Liver (tissue), 9 donors: ENCODE results near the gene METTL18. TPM values are rescaled to one million over a fixed set of nuclear protein-coding genes. Genes with fewer than 3 reads are reported as not detected.

Source experiments
- DNase-seq: peaks from one replicate; pipeline ENCODE4 v3.0.0-alpha.2; 2017; ENCODE audit warnings: low spot score
- H3K27ac ChIP-seq, 2 donors: one replicate each; pipeline ENCODE4 v1.7.0; 2013; ENCODE audit warnings: inconsistent platforms in 2 of 2, low read length in 2 of 2, control low read depth in 1 of 2, low read depth in 1 of 2, mild to moderate bottlenecking in 1 of 2
- H3K27me3 ChIP-seq, 4 donors: one replicate each; pipeline versions ENCODE4 v1.6.1 to v1.7.0; 2013; ENCODE audit warnings: low read length in 3 of 4, inconsistent platforms in 1 of 4, mild to moderate bottlenecking in 1 of 4, moderate library complexity in 1 of 4; ENCODE audit not compliant: control insufficient read depth in 4 of 4, insufficient read depth in 4 of 4
- H3K36me3 ChIP-seq, 4 donors: one replicate each; pipeline versions ENCODE4 v1.6.1 to v1.7.0; 2013; ENCODE audit warnings: low read length in 3 of 4, mild to moderate bottlenecking in 3 of 4, low read depth in 1 of 4, moderate library complexity in 1 of 4; ENCODE audit not compliant: control insufficient read depth in 4 of 4, insufficient read depth in 3 of 4
- H3K4me1 ChIP-seq, 4 donors: one replicate each; pipeline versions ENCODE4 v1.6.1 to v1.7.0; 2013; ENCODE audit warnings: low read length in 3 of 4, mild to moderate bottlenecking in 3 of 4, moderate library complexity in 1 of 4; ENCODE audit not compliant: control insufficient read depth in 4 of 4, insufficient read depth in 4 of 4
- H3K4me3 ChIP-seq, 3 donors: one replicate each; pipeline versions ENCODE4 v1.6.1 to v1.7.0; 2013; ENCODE audit warnings: low read length in 3 of 3, control low read depth in 1 of 3, low read depth in 1 of 3, mild to moderate bottlenecking in 1 of 3
- H3K9ac ChIP-seq, 2 donors: one replicate each; pipeline ENCODE4 v1.7.0; 2013; ENCODE audit warnings: low read length in 2 of 2, mild to moderate bottlenecking in 2 of 2, moderate library complexity in 2 of 2, control low read depth in 1 of 2, low read depth in 1 of 2
- H3K9me3 ChIP-seq, 4 donors: one replicate each; pipeline versions ENCODE4 v1.6.1 to v1.7.0; 2013; ENCODE audit warnings: low read length in 3 of 4; ENCODE audit not compliant: control insufficient read depth in 4 of 4
- EGR1 ChIP-seq, 2 donors: IDR thresholded peaks; 2 replicates each; pipeline ENCODE4 v1.6.1; 2016 to 2018; ENCODE audit warnings: antibody characterized with exemption in 2 of 2, low read depth in 2 of 2
- FOXA1 ChIP-seq: IDR thresholded peaks from 2 replicates; pipeline ENCODE4 v1.6.1; 2016; ENCODE audit warnings: antibody characterized with exemption
- FOXA2 ChIP-seq: IDR thresholded peaks from 2 replicates; pipeline ENCODE4 v1.6.1; 2016; ENCODE audit warnings: antibody characterized with exemption
- GABPA ChIP-seq, 2 donors: IDR thresholded peaks in 1 of 2; conservative IDR thresholded peaks in 1 of 2; 2 replicates each; pipeline ENCODE4 v1.6.1; 2016; ENCODE audit warnings: antibody characterized with exemption in 2 of 2, mild to moderate bottlenecking in 1 of 2, moderate library complexity in 1 of 2
- HNF4A ChIP-seq, 2 donors: conservative IDR thresholded peaks; 2 replicates each; pipeline ENCODE4 v1.6.1; 2016; ENCODE audit warnings: antibody characterized with exemption in 2 of 2, mild to moderate bottlenecking in 2 of 2
- HNF4G ChIP-seq: IDR thresholded peaks from 2 replicates; pipeline ENCODE4 v1.6.1; 2016; ENCODE audit warnings: antibody characterized with exemption
- JUND ChIP-seq, 2 donors: IDR thresholded peaks; 2 replicates each; pipeline ENCODE4 v1.6.1; 2016; ENCODE audit warnings: antibody characterized with exemption in 2 of 2
- RAD21 ChIP-seq, 2 donors: IDR thresholded peaks; 2 replicates each; pipeline ENCODE4 v1.6.1; 2016; ENCODE audit warnings: antibody characterized with exemption in 2 of 2, mild to moderate bottlenecking in 2 of 2
- RXRA ChIP-seq, 2 donors: IDR thresholded peaks; 2 replicates each; pipeline ENCODE4 v1.6.1; 2017 to 2018; ENCODE audit warnings: antibody characterized with exemption in 2 of 2, mild to moderate bottlenecking in 1 of 2
- SP1 ChIP-seq: IDR thresholded peaks from 2 replicates; pipeline ENCODE4 v1.6.1; 2018; ENCODE audit warnings: antibody characterized with exemption, mild to moderate bottlenecking
- TAF1 ChIP-seq: conservative IDR thresholded peaks from 2 replicates; pipeline ENCODE4 v1.6.1; 2016; ENCODE audit warnings: antibody characterized with exemption, mild to moderate bottlenecking
- YY1 ChIP-seq: IDR thresholded peaks from 2 replicates; pipeline ENCODE4 v1.6.1; 2016; ENCODE audit warnings: antibody characterized with exemption, mild to moderate bottlenecking
- WGBS: extraction: QIAGEN DNeasy Blood & Tissue Kit; methylation state at CpG from one replicate; pipeline ENCODE4 v1.1.7; 2013; 5-methylcytosine and 5-hydroxymethylcytosine counted together
- polyA plus RNA-seq, 2 donors: library from polyadenylated mRNA; stranded (reverse) in 1 of 2; unstranded in 1 of 2; fragments of 200-250 nt in 1 of 2; fragments of >200 nt in 1 of 2; fragmentation: Nextera tagmentation in 1 of 2; extraction: Ambion mirVana in 1 of 2; gene quantifications; one replicate each; pipeline versions ENCODE4 v1.2.1 to v1.2.3, GENCODE V29; 2013 to 2015
- total RNA-seq, 2 donors: library from RNA; depleted of rRNA; stranded (reverse); fragments of >200 nt; gene quantifications; one replicate each; pipeline ENCODE4 v1.2.3, GENCODE V29; 2014
- TF ChIP-seq, protein P1 (sequence below): IDR thresholded peaks from 2 replicates; pipeline ENCODE4 v1.6.1; 2016; ENCODE audit warnings: antibody characterized with exemption
- TF ChIP-seq, protein P2 (sequence below): IDR thresholded peaks from 2 replicates; pipeline ENCODE4 v1.6.1; 2016; ENCODE audit warnings: antibody characterized with exemption
- TF ChIP-seq, protein P3 (sequence below): IDR thresholded peaks from 2 replicates; pipeline ENCODE4 v1.6.1; 2016; ENCODE audit warnings: antibody characterized with exemption, mild to moderate bottlenecking
- TF ChIP-seq, protein P4 (sequence below): fragments of 150-350 bp; IDR thresholded peaks from 2 replicates; pipeline ENCODE4 v1.5.1; 2017; ENCODE audit warnings: improper control_type of control experiment, low read depth, low read length; ENCODE audit not compliant: missing input control
- TF ChIP-seq, protein P5 (sequence below): IDR thresholded peaks from 2 replicates; pipeline ENCODE4 v1.6.1; 2016; ENCODE audit warnings: antibody characterized with exemption
- donor health status: healthy.
- donor health status: healthy.
- donor health status: healthy.
- donor health status: healthy.
- donor health status: healthy.

The METTL18 gene
- total and polyA plus RNA-seq, 4 donors: 2.1 to 5.0 (median 3.2) TPM

DNA sequence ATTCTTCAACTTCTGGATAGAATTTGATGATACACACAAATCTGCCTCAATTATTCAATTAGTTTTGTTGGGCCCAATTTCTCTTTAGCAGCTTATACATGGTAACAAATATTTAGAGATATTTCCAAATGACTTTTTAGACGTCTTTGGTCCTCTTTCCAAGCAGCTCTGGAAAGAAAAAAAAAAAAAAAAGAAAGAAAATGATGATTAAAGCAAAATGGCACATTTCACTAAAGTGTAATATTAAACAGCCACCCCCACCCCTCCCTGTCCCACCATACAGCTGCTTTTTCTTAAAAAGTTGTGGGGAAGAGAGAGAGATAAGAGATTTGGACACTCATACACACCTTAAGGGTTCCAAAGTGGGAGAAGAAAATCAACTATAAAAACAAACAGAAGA is 977 bp downstream of the METTL18 start:
- Histone ChIP-seq H3K27me3 (no peaks in the 10 kb centered on the region), H3K4me1 (peaks cover 8 to 22% (median 18%) of the 10 kb centered on the region in 4 donors), H3K36me3 (no peaks in the 10 kb centered on the region), H3K27ac (no peak overlapping the region), H3K4me3 (peak overlapping the region in 2 of 3 donors; percentile 68 to 95), H3K9me3 (no peaks in the 10 kb centered on the region), H3K9ac (peak overlapping the region in 1 of 2 donors; percentile 94)
- WGBS: 59% methylated on average over 1 of the region's 1 CpG
- DNase-seq: no peak
- no peak for TF ChIP-seq EGR1 (IDR thresholded peaks at IDR 0.05; ENCODE audit: low read depth in 2 of 2)
- no peak for TF ChIP-seq FOXA1
- TF ChIP-seq, protein P1, sequence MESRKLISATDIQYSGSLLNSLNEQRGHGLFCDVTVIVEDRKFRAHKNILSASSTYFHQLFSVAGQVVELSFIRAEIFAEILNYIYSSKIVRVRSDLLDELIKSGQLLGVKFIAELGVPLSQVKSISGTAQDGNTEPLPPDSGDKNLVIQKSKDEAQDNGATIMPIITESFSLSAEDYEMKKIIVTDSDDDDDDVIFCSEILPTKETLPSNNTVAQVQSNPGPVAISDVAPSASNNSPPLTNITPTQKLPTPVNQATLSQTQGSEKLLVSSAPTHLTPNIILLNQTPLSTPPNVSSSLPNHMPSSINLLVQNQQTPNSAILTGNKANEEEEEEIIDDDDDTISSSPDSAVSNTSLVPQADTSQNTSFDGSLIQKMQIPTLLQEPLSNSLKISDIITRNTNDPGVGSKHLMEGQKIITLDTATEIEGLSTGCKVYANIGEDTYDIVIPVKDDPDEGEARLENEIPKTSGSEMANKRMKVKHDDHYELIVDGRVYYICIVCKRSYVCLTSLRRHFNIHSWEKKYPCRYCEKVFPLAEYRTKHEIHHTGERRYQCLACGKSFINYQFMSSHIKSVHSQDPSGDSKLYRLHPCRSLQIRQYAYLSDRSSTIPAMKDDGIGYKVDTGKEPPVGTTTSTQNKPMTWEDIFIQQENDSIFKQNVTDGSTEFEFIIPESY: no peak
- TF ChIP-seq YY1: no peak
- no peak for TF ChIP-seq TAF1
- TF ChIP-seq, protein P2, sequence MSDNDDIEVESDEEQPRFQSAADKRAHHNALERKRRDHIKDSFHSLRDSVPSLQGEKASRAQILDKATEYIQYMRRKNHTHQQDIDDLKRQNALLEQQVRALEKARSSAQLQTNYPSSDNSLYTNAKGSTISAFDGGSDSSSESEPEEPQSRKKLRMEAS: no peak

DNA sequence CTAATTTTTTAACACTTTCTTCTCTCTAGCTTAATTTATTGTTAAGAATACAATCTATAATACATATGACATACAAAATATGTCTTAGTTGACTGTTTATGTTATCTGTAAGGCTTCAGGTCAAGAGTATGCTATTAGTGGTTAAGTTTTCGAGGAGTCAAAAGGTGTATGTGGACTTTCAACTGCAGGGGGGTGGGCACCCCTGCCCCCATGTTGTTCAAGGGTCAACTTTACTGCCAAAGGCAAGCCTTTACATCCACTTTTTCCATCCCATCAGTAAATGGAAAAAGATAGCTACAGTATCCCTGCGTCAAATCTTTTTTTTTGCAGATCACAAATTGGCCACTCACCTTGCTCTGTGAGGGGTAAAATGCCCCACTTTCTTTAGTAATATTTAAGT is 6.3 kb downstream of the METTL18 start:
- Histone ChIP-seq H3K9me3 (no peaks in the 10 kb centered on the region), H3K36me3 (no peaks in the 10 kb centered on the region), H3K9ac (no peak overlapping the region), H3K4me3 (no peak overlapping the region), H3K4me1 (peaks cover 0 to 6% (median 3%) of the 10 kb centered on the region in 4 donors), H3K27ac (no peak overlapping the region), H3K27me3 (no peaks in the 10 kb centered on the region)
- DNase-seq: no peak
- TF ChIP-seq EGR1 (IDR thresholded peaks at IDR 0.05; ENCODE audit: low read depth in 2 of 2): no peak
- 87% methylated on average over 2 of the region's 2 CpGs for WGBS

DNA sequence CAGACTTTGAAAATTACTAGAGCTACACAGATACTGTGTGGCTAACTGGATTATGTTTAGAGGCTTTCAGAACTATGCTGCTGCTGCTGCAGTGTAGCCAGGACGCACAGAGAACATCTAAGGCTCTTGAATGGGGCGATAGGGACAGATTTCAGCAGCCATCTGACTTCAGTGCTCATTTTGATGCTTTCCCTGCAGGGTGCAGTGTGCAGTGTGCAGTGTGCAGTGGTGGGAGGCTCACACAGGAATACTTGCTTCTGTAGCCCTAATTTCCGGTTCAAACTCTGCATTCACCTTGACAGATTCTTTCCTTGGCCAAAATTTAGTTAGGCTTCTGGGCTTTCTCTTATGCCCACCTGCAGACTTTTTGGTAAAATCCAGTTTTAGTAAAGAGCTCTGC is 7.7 kb downstream of the METTL18 start:
- H3K36me3 ChIP-seq: no peaks in the 10 kb centered on the region
- H3K9ac ChIP-seq: no peak overlapping the region
- H3K27me3 ChIP-seq: no peaks in the 10 kb centered on the region
- no peak overlapping the region for H3K4me3 ChIP-seq
- WGBS: 62% methylated on average over 3 of the region's 3 CpGs
- no peaks in the 10 kb centered on the region for H3K9me3 ChIP-seq
- H3K27ac ChIP-seq: no peak overlapping the region
- DNase-seq: no peak
- TF ChIP-seq, protein P3, sequence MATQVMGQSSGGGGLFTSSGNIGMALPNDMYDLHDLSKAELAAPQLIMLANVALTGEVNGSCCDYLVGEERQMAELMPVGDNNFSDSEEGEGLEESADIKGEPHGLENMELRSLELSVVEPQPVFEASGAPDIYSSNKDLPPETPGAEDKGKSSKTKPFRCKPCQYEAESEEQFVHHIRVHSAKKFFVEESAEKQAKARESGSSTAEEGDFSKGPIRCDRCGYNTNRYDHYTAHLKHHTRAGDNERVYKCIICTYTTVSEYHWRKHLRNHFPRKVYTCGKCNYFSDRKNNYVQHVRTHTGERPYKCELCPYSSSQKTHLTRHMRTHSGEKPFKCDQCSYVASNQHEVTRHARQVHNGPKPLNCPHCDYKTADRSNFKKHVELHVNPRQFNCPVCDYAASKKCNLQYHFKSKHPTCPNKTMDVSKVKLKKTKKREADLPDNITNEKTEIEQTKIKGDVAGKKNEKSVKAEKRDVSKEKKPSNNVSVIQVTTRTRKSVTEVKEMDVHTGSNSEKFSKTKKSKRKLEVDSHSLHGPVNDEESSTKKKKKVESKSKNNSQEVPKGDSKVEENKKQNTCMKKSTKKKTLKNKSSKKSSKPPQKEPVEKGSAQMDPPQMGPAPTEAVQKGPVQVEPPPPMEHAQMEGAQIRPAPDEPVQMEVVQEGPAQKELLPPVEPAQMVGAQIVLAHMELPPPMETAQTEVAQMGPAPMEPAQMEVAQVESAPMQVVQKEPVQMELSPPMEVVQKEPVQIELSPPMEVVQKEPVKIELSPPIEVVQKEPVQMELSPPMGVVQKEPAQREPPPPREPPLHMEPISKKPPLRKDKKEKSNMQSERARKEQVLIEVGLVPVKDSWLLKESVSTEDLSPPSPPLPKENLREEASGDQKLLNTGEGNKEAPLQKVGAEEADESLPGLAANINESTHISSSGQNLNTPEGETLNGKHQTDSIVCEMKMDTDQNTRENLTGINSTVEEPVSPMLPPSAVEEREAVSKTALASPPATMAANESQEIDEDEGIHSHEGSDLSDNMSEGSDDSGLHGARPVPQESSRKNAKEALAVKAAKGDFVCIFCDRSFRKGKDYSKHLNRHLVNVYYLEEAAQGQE: no peak
- no peak for TF ChIP-seq SP1
- TF ChIP-seq RXRA (IDR thresholded peaks at IDR 0.05): no peak
- TF ChIP-seq TAF1: no peak
- no peak for TF ChIP-seq FOXA1
- TF ChIP-seq, protein P4, sequence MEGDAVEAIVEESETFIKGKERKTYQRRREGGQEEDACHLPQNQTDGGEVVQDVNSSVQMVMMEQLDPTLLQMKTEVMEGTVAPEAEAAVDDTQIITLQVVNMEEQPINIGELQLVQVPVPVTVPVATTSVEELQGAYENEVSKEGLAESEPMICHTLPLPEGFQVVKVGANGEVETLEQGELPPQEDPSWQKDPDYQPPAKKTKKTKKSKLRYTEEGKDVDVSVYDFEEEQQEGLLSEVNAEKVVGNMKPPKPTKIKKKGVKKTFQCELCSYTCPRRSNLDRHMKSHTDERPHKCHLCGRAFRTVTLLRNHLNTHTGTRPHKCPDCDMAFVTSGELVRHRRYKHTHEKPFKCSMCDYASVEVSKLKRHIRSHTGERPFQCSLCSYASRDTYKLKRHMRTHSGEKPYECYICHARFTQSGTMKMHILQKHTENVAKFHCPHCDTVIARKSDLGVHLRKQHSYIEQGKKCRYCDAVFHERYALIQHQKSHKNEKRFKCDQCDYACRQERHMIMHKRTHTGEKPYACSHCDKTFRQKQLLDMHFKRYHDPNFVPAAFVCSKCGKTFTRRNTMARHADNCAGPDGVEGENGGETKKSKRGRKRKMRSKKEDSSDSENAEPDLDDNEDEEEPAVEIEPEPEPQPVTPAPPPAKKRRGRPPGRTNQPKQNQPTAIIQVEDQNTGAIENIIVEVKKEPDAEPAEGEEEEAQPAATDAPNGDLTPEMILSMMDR: no peak
- no peak for TF ChIP-seq RAD21 (IDR thresholded peaks at IDR 0.05)
- no peak for TF ChIP-seq HNF4A (conservative IDR thresholded peaks at IDR 0.05)
- TF ChIP-seq, protein P5, sequence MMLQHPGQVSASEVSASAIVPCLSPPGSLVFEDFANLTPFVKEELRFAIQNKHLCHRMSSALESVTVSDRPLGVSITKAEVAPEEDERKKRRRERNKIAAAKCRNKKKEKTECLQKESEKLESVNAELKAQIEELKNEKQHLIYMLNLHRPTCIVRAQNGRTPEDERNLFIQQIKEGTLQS: no peak
- no peak for TF ChIP-seq JUND (IDR thresholded peaks at IDR 0.05)
- no peak for TF ChIP-seq HNF4G
- no peak for TF ChIP-seq GABPA (IDR thresholded peaks at IDR 0.05 in 1 of 2, conservative IDR thresholded peaks at IDR 0.05 in 1 of 2)
- TF ChIP-seq EGR1 (IDR thresholded peaks at IDR 0.05; ENCODE audit: low read depth in 2 of 2): no peak
- TF ChIP-seq, protein P1: no peak
- TF ChIP-seq FOXA2: no peak
- TF ChIP-seq, protein P2: no peak
- H3K4me1 ChIP-seq: no peaks in the 10 kb centered on the region
